Right ventricle myocardium inferior (tissue), 1 donor: Measurements from ENCODE around the gene CDK19. TPM values are rescaled to one million over a fixed set of nuclear protein-coding genes. Genes with fewer than 3 reads are reported as not detected.
A peak's percentile ranks its signal among the peaks of the same experiment; 100 is the strongest.

ENCODE experiments used
- ATAC-seq: fragments of 200-7000 bp; cut with Tn5 transposase; one replicate; pipeline ENCODE4 v1.9.1; 2020; ENCODE audit warnings: mild to moderate bottlenecking, moderate library complexity
- DNase-seq: peaks from one replicate; pipeline ENCODE4 v3.0.0; 2021; ENCODE audit errors: missing footprints
- intact Hi-C: fragments of 100-400 bp; cut with DNase I; formaldehyde crosslinking; loops from one replicate; pipeline ENCODE4 v1.11.0; 2022
- total RNA-seq: library from RNA; stranded (reverse); fragmentation: NEBNext Ultra II Directional; extraction: Animal tissue kit (Norgen Biotek cat#: 25700); gene quantifications from one replicate; pipeline ENCODE4 v1.2.1, GENCODE V29; 2021
- donor health status: DM: no; HTN: yes; CAD: no; lungs with severe emphysema.

Gene CDK19
- total RNA-seq, 1 donor from 2014 or later: 11.5 TPM

DNA sequence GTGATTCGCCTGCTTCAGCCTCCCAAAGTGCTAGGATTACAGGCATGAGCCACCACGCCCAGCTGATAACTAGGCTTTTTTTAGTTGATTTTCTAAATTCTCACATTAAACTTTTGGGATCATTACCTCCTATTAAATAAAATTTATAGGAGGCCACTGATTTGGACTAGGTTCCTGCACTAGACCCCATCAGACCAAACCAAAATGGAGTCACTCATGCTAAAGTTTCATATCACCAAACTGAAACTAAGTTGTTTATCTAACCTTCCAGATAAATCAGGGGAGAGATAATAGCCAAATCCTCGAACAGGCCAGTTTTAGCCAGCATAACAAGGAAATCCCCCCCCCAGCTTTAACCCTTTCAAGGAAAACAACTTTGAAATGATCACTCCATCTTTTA lies 240.5 kb downstream of the CDK19 start:
- intact Hi-C loops: no loop called here
- no peak for ATAC-seq
- DNase-seq: no peak

DNA sequence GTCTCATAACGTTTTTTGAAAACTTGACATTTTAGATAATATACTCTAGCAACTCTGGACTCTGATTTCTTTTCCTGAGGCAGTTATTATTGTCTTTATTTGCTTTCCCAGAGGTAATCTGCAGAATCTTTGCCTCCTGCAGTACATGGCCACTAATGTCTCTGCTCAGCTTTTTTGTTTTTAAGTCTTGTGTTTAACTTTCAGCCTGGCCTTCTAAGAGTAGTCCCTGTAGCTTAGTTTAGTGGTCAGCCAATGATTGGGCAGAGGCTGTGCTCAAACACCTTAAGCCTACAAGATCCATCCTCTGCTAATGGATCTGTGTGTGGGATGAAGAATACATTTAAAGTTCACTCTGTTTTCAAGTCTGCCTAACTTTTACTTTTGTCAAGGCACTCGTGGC lies 241.7 kb downstream of the CDK19 start:
- no peak for DNase-seq
- intact Hi-C loops: no loop called here
- ATAC-seq: no peak

DNA sequence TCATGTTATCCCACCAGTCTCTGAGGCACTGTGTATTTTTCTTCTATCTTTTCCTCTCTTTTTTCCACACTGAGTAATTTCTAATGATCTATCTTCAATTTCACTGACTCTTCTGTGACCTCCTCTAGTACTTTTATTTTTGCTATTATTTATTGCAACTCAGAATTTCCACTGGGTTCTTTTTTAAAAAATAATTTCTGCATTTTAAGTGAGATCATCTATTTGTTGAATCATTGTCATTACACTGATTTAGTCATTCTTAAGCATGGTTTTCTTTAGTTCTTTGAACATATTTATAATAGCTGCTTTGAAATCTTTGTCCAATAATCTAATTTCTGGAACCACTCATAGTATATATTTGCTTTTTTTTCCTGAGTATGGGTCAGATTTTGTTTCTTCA lies 242.1 kb downstream of the CDK19 start:
- DNase-seq: no peak
- no peak for ATAC-seq
- intact Hi-C loops: no loop called here

DNA sequence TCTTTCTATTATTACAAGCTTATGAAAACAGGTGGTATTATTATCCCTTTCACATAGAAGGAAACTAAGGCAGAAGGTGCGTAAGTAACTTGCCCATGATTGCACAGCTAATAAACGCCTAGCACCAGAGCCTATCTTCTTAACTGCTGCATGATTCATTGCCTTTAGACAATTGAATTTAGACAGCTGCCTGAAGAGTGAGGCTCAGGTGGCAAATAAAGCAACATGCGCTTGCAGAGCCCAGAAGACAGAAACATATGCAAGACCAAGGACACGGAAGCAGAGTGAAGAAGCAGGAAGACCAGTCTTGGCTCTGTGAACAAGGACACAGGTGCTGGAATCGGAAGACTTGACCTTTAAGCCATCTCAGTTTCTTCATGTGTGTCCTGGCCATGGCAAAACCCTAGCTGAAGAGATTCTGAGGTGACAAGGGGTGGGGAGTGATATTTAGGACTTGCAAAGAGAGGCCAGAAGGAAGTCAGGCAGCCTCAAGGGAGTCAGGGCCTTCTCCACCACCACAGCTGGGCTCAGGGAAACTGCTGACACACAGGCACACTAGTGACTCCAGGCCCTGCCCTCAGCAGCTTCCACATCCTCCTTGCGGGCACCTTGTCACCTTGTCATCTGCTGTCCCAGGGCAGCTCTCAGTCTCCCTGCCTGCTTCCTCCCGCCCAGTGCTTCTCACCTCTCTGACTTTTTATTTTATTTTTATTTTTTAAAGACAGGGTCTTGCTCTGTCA lies 247.1 kb downstream of the CDK19 start:
- no peak for DNase-seq

DNA sequence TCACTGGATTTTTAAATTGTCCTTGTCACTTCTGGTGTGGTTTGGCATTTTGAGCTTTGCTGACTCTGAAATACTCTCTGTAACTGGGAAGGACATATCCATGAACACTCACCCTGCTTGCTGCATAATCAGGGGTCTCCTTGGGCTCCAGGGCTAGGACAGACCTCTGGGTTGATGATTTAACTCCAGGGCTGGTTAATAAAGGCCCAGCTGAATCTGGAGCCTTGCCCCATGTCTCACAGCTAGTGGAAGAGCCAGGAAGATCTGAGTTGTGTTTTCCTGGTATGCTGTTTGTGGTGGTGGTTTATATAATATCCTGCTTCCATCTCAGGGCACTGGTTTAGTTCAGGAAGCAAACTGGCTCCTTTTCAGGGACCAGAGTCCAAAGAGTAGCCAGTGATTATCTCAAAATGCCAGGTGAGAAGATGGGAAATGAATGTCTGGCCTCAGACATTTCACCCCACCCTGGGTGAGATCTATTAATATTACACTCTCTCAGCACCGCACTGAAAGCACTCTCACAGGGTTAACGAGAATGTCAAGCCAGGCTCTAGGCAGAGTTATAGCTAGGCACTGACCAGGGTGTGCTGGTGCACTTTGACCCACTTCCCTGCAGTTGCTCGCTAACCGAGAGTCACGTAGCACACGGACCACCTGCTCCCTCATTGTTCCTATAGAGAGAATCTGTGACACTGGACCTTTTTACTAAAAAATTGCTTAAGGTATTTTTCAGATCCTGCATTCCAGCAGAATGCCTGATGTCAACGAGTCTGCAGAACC lies 248.7 kb downstream of the CDK19 start:
- ATAC-seq (peak; percentile 96), DNase-seq (no peak)

More for the DNA sequence above, 247.1 kb downstream of the CDK19 start:
- intact Hi-C loops: loop anchor here (5.0 kb wide), 1 partner anchor 54 kb away; no protein-coding TSS in a partner anchor
- no peak for ATAC-seq

DNA sequence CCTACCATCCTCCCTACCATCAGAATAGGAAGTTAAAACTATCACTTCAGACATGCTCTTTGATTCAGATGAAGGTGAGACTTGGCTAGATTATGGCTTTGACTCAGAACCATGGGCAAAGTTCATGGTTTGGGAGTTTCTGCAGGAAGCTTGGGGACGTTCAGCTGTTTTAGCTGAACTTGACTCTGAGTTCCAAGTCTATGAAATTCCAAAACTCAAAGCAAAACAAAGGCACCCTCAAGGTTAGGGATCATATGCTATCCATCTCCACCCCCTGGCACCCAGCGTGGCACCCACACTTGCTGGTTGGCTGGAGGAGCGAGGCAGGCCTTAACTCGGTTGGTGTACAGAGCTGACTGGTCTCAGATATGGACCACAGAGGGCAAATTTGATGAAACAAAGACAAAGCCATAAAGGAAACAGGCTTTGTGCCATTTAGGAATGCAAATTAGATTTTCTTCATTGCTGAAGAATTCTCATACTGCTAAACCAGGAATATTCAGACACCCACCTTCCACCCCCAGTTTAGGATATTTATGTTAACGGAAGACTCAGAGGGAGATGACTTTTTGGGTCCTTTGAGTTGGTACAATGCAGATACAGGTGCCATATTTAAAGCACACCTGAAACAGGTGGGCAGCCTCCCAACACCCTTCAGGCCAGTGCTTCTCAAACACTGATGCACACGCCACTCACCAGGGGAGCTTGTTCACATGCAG lies 250.4 kb downstream of the CDK19 start:
- DNase-seq: no peak
- intact Hi-C loops: loop anchor here (5.0 kb wide), 1 partner anchor 57 kb away; no protein-coding TSS in a partner anchor
- ATAC-seq: no peak

More for the DNA sequence above, 248.7 kb downstream of the CDK19 start:
- intact Hi-C loops: loop anchor here (1.0 to 5.0 kb wide), 2 partner anchors 24 to 56 kb away; no protein-coding TSS in a partner anchor

DNA sequence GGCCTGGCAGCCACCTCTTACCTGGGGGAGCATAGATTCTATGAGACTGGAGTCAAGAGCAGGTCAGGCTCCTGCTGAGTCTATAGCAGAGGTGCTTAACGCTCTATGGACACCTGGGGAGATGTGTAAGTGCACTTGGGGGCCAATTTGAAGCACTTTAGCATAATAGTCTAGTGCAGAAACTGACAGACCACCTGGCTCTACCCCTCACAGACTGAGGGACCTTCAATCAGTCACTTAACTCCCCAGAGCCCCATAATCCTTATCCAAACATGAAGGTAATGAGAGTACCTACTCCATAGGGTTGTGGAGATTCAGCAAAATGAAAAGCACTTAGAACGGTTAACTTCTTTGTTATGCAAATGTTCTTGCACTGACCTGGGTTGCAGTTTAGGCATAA lies 251.6 kb downstream of the CDK19 start:
- ATAC-seq: no peak
- DNase-seq: no peak
- intact Hi-C loops: no loop called here

DNA sequence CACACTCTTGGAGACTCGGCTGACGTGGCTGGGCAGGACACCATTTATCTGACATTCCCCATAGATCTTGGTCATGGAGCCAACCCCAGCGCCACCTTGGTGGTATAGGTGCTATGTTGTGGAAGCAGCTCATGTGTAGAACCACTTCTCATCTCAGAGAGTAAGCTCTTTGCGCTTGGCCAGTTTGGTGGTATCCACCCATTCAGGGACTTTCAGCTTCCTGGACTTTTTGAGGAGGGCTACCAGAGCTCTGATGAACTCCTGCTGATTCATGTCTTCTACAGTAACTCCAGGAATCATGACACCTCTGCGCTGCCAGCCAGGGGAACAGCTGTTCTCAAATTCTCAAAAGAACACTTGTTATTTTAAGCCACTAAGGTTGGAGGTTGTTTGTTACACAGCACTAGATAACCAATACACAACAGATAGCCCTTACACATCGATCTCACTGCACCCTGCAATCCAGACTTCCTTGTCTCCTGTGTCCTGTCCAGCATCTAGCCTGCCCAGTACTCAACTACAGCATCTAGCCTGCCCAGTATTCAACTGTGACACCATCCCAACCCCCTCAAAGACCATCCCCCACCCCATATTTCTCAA lies 252.9 kb downstream of the CDK19 start:
- ATAC-seq: no peak
- no peak for DNase-seq
- intact Hi-C loops: no loop called here

DNA sequence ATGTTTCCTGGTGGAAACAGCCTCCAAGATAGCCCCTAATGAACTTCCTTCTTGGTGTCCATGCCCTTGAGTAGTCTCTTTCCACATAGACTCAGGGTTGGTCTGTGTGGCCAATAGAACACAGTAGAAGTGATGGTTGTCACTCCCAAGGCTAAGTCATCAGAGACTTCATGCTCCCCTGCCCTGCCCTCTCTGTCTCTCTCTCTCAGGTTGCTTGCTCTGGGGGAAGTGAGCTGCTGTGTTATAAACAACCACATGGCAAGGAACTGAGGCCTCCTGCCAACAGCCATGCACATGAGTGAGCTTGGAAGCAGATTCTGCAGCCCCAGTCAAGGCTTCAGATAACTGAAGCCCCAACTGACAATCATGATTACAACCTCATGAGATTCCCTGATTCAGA lies 253.6 kb downstream of the CDK19 start:
- intact Hi-C loops: no loop called here
- ATAC-seq (no peak), DNase-seq (no peak)

DNA sequence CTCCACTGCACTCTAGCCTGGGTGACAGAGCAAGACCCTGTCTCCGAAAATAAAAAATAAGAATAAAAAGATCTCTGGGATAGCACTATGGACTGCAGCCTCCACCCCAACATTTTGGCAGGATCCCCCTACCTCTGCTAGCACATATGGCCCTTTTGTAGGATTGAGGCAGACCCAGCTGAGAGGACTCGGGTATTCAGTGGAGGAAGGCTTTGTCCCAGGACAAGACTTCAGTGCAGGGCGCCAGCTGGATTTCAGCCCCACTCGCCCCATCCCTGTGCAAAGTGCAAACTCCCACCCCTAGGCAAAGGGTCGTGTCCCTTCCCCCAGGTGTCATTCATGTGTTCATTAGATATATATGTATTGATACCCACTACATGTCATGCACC lies 254.3 kb downstream of the CDK19 start:
- DNase-seq: no peak
- no peak for ATAC-seq
- intact Hi-C loops: no loop called here

DNA sequence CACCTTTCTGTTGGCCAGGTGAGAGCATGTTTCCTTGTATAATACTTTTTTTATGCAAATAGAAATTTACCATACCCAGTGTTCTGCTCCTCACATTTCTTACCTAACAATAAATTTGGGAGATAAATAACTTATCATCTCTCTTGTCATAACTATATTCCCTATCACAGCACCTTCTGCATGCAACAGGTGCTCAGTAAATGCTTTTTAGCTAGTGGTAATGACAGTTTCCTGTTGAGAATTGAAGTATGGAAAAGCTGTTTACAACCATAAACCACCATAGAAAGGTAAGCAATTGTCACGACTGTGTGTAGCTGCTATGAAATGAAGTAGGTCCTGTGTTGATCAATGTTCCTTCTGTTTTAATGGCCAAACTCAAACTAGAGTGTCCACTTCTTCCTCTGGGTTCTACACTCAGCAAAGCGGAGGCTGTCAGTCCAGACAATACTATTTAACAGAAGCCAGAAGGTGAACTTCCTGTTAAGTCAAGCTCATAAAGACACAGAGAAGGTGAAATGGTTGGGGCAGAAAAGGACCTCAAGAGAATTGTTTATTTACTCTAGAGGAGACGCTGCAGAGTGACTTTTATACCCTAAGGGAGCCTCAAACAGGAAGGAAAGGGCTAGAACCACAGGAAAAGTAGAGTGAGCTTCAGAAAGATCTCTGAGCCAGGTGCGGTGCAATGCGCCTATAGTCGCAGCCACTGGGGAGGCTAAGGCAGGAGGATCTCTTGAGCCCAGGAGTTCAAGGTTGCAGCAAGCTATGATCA lies 254.8 kb downstream of the CDK19 start:
- intact Hi-C loops: no loop called here
- no peak for ATAC-seq
- DNase-seq: no peak

Other genes with a start within 250 kb of the CDK19 start
- gene AMD1, start 59.3 kb upstream of the CDK19 start, total RNA-seq: 84.9 TPM
- 129 TPM for gene GTF3C6, start 143.2 kb upstream of the CDK19 start, total RNA-seq
- gene RPF2, start 166.6 kb upstream of the CDK19 start, total RNA-seq: 25.7 TPM